ENCODE results near the gene MAEA.

Gene MAEA

GRCh38 chr4:1249731-1250526 is 39.8 kb upstream of the MAEA start:
- DNase-seq, result peak in 4 of 5 experiments; percentile 32 to 58 (median 54)

- DNase-seq, result no peak
Measured at GRCh38 chr4:1250527-1250812, 39.2 kb upstream of the MAEA start.

- DNase-seq, result no peak
Measured at GRCh38 chr4:1250921-1251772, 38.5 kb upstream of the MAEA start.

- no peak for DNase-seq
Measured at GRCh38 chr4:1251773-1252066, 38.0 kb upstream of the MAEA start.

- no peak for DNase-seq
Measured at GRCh38 chr4:1252928-1253492, 36.7 kb upstream of the MAEA start.

GRCh38 chr4:1253831-1254230 is 35.9 kb upstream of the MAEA start:
- DNase-seq, result peak in 1 of 5 experiments; percentile 50

- DNase-seq, result no peak
Measured at GRCh38 chr4:1255151-1255550, 34.5 kb upstream of the MAEA start.

- DNase-seq, result no peak
Measured at GRCh38 chr4:1255699-1256098, 34.0 kb upstream of the MAEA start.

- DNase-seq, result no peak
Measured at GRCh38 chr4:1258457-1258856, 31.2 kb upstream of the MAEA start.

GRCh38 chr4:1259966-1260365 is 29.7 kb upstream of the MAEA start:
- no peak for DNase-seq

GRCh38 chr4:1260418-1261106 is 29.1 kb upstream of the MAEA start:
- DNase-seq, result no peak

- no peak for DNase-seq
Measured at GRCh38 chr4:1261107-1261928, 28.4 kb upstream of the MAEA start.

GRCh38 chr4:1264942-1265341 is 24.7 kb upstream of the MAEA start:
- DNase-seq, result no peak

GRCh38 chr4:1265351-1265750 is 24.3 kb upstream of the MAEA start:
- no peak for DNase-seq

- peak in 1 of 5 experiments; percentile 23 for DNase-seq
Measured at GRCh38 chr4:1266881-1267763, 22.6 kb upstream of the MAEA start.

- no peak for DNase-seq
Measured at GRCh38 chr4:1269209-1269608, 20.5 kb upstream of the MAEA start.

- no peak for DNase-seq
Measured at GRCh38 chr4:1271686-1272085, 18.0 kb upstream of the MAEA start.

GRCh38 chr4:1274871-1275270 is 14.8 kb upstream of the MAEA start:
- no peak for DNase-seq

GRCh38 chr4:1276984-1277383 is 12.7 kb upstream of the MAEA start:
- DNase-seq, result no peak

GRCh38 chr4:1277667-1278665 is 11.7 kb upstream of the MAEA start:
- DNase-seq, result peak in 1 of 5 experiments; percentile 21
